ENCODE results near the gene CPPED1. TPM values are rescaled to one million over a fixed set of nuclear protein-coding genes. Genes with fewer than 3 reads are reported as not detected.

The CPPED1 gene
- total and polyA plus RNA-seq, 3 donors from 2014 or later = 34.3 to 84.3 (median 67.5) TPM

- H3K9me3 ChIP-seq = no peaks in the 10 kb centered on the region
- H3K27ac ChIP-seq = no peak overlapping the region
- intact Hi-C loops (cut with DNase I; ENCODE audit: low total_unique reads) = no loop called here
- no peaks in the 10 kb centered on the region for H3K36me3 ChIP-seq (ENCODE audit: low read depth, missing control alignments)
- 83 to 88% methylated on average over 3 of the region's 3 CpGs for WGBS, 2 donors
- DNase-seq = no peak
- H3K4me1 ChIP-seq = no peaks in the 10 kb centered on the region
- H3K4me3 ChIP-seq = no peak overlapping the region
- no peaks in the 10 kb centered on the region for H3K27me3 ChIP-seq
- no peak for TF ChIP-seq POLR2A (IDR thresholded peaks at IDR 0.05)
These were observed 124.7 kb downstream of the CPPED1 start for GRCh38 chr16:12678983-12679382.

DNA sequence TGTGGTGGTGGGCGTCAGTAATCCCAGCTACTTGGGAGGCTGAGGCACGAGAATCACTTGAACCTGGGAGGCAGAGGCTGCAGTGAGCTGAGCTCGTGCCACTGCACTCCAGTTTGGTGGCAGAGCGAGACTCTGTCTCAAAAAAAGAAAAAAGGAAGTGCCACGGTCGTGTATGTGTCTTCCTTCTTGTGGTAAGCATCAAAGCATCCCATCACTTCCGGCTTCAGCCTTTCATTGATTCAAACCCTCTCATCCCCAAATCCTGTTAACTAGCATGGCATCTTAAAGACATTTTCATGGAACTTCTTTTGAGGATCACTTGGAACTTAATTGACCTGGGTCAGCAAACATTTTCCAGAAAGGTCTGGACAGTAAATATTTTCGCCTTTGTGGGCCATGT, 126.2 kb downstream of the CPPED1 start:
- no peak for TF ChIP-seq POLR2A (IDR thresholded peaks at IDR 0.05)
- TF ChIP-seq, protein P1, sequence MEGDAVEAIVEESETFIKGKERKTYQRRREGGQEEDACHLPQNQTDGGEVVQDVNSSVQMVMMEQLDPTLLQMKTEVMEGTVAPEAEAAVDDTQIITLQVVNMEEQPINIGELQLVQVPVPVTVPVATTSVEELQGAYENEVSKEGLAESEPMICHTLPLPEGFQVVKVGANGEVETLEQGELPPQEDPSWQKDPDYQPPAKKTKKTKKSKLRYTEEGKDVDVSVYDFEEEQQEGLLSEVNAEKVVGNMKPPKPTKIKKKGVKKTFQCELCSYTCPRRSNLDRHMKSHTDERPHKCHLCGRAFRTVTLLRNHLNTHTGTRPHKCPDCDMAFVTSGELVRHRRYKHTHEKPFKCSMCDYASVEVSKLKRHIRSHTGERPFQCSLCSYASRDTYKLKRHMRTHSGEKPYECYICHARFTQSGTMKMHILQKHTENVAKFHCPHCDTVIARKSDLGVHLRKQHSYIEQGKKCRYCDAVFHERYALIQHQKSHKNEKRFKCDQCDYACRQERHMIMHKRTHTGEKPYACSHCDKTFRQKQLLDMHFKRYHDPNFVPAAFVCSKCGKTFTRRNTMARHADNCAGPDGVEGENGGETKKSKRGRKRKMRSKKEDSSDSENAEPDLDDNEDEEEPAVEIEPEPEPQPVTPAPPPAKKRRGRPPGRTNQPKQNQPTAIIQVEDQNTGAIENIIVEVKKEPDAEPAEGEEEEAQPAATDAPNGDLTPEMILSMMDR (IDR thresholded peaks at IDR 0.05) = no peak
- 93 to 94% methylated on average over 8 of the region's 8 CpGs for WGBS, 2 donors
- no peak for DNase-seq
- Histone ChIP-seq H3K36me3 (ENCODE audit: low read depth, missing control alignments) (no peaks in the 10 kb centered on the region), H3K27ac (no peak overlapping the region), H3K27me3 (no peaks in the 10 kb centered on the region), H3K4me1 (no peaks in the 10 kb centered on the region), H3K9me3 (no peaks in the 10 kb centered on the region), H3K4me3 (no peak overlapping the region)
- intact Hi-C loops (cut with DNase I; ENCODE audit: low total_unique reads) = no loop called here

- TF ChIP-seq POLR2A (IDR thresholded peaks at IDR 0.05) = no peak
- TF ChIP-seq, protein P1 (IDR thresholded peaks at IDR 0.05) = no peak
- no peak overlapping the region for H3K4me3 ChIP-seq
- no peak overlapping the region for H3K27ac ChIP-seq
- no peaks in the 10 kb centered on the region for H3K4me1 ChIP-seq
- WGBS, 2 donors = 48 to 66% methylated on average over 5 of the region's 5 CpGs
- intact Hi-C loops (cut with DNase I; ENCODE audit: low total_unique reads) = no loop called here
- H3K36me3 ChIP-seq (ENCODE audit: low read depth, missing control alignments) = no peaks in the 10 kb centered on the region
- DNase-seq = no peak
- no peaks in the 10 kb centered on the region for H3K9me3 ChIP-seq
- no peaks in the 10 kb centered on the region for H3K27me3 ChIP-seq
These were observed 127.8 kb downstream of the CPPED1 start for GRCh38 chr16:12675852-12676251.

- DNase-seq = no peak
These were observed 128.6 kb downstream of the CPPED1 start for GRCh38 chr16:12675046-12675445.

DNA sequence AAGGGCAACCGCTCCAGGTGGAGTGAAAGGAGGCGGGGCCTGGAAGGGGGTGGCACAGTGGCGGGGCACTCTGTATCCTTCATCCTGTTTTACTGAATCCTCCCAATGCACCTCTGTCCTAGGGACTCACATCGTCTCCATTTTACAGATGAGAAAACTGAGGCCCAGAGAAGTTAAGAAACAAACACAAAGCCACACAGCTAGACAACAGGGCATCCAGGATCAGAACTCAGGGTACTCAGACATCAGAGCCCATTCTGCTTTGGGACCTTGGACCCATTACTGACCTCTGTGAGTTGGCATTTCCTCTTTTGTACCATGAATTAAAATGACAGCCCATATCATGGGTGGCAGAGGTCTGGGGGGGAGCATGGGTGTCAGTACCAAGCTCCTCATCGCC, 129.2 kb downstream of the CPPED1 start:
- DNase-seq = no peak
- 95 to 96% methylated on average over 5 of the region's 5 CpGs for WGBS, 2 donors
- TF ChIP-seq, protein P1 (IDR thresholded peaks at IDR 0.05) = no peak
- TF ChIP-seq POLR2A (IDR thresholded peaks at IDR 0.05) = no peak
- no peaks in the 10 kb centered on the region for H3K9me3 ChIP-seq
- intact Hi-C loops (cut with DNase I; ENCODE audit: low total_unique reads) = no loop called here
- H3K4me3 ChIP-seq = no peak overlapping the region
- H3K36me3 ChIP-seq (ENCODE audit: low read depth, missing control alignments) = no peaks in the 10 kb centered on the region
- H3K4me1 ChIP-seq = no peaks in the 10 kb centered on the region
- H3K27me3 ChIP-seq = no peaks in the 10 kb centered on the region
- H3K27ac ChIP-seq = no peak overlapping the region

More at GRCh38 chr16:12675046-12675445, 128.6 kb downstream of the CPPED1 start:
- 63 to 71% methylated on average over 4 of the region's 4 CpGs for WGBS, 2 donors
- Histone ChIP-seq H3K27ac (no peak overlapping the region), H3K36me3 (ENCODE audit: low read depth, missing control alignments) (no peaks in the 10 kb centered on the region), H3K4me3 (no peak overlapping the region), H3K9me3 (no peaks in the 10 kb centered on the region), H3K4me1 (no peaks in the 10 kb centered on the region), H3K27me3 (no peaks in the 10 kb centered on the region)
- intact Hi-C loops (cut with DNase I; ENCODE audit: low total_unique reads) = no loop called here
- TF ChIP-seq, protein P1 (IDR thresholded peaks at IDR 0.05) = no peak
- TF ChIP-seq POLR2A (IDR thresholded peaks at IDR 0.05) = no peak
